Astrocyte (in vitro differentiated cells and primary cell): ENCODE results near the gene FN3KRP.

Experiments
- EZH2 ChIP-seq: IDR thresholded peaks from 2 replicates; pipeline ENCODE4 v1.6.1; 2012; ENCODE audit warnings: mild to moderate bottlenecking, low read length, inconsistent platforms; ENCODE audit not compliant: insufficient read depth
- TF ChIP-seq, protein P1 (sequence below): IDR thresholded peaks from 2 replicates; pipeline ENCODE4 v1.5.1; 2011; ENCODE audit warnings: low read depth, mild to moderate bottlenecking, inconsistent platforms, low read length, moderate library complexity; ENCODE audit not compliant: insufficient read depth

DNA sequence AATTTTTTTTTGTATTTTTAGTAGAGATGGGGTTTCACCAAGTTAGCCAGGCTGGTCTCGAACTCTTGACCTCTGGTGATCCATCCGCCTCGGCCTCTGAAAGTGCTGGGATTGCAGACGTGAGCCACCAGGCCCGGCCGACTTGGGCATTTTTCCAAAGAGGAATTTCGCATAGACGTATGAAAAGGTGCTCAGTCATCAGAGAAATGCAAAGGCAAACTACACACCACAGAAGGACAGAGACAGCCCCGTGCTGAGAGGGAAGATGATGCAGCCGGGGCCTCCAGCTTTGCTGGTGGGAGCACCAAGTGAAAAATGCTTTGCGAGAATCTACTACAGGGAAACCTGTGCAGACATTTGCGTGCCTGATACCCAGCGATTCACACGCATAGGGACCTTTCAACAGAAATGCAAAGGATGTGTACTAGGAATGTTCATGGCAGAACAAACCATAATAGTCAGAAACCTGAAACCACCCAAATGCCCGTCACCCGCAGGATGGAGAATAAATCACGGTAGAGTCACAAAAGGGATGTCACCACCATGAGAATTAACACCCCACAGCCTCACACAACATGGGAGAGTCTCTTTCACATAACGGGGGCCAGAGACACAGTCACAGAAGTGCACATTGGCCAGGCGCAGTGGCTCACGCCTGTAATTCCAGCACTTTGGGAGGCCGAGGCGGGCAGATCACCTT is 23.2 kb upstream of the FN3KRP start:
- TF ChIP-seq, protein P1, sequence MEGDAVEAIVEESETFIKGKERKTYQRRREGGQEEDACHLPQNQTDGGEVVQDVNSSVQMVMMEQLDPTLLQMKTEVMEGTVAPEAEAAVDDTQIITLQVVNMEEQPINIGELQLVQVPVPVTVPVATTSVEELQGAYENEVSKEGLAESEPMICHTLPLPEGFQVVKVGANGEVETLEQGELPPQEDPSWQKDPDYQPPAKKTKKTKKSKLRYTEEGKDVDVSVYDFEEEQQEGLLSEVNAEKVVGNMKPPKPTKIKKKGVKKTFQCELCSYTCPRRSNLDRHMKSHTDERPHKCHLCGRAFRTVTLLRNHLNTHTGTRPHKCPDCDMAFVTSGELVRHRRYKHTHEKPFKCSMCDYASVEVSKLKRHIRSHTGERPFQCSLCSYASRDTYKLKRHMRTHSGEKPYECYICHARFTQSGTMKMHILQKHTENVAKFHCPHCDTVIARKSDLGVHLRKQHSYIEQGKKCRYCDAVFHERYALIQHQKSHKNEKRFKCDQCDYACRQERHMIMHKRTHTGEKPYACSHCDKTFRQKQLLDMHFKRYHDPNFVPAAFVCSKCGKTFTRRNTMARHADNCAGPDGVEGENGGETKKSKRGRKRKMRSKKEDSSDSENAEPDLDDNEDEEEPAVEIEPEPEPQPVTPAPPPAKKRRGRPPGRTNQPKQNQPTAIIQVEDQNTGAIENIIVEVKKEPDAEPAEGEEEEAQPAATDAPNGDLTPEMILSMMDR, result no peak
- no peak for TF ChIP-seq EZH2
